ENCODE data around the gene RAB6B.

RAB6B gene

DNA sequence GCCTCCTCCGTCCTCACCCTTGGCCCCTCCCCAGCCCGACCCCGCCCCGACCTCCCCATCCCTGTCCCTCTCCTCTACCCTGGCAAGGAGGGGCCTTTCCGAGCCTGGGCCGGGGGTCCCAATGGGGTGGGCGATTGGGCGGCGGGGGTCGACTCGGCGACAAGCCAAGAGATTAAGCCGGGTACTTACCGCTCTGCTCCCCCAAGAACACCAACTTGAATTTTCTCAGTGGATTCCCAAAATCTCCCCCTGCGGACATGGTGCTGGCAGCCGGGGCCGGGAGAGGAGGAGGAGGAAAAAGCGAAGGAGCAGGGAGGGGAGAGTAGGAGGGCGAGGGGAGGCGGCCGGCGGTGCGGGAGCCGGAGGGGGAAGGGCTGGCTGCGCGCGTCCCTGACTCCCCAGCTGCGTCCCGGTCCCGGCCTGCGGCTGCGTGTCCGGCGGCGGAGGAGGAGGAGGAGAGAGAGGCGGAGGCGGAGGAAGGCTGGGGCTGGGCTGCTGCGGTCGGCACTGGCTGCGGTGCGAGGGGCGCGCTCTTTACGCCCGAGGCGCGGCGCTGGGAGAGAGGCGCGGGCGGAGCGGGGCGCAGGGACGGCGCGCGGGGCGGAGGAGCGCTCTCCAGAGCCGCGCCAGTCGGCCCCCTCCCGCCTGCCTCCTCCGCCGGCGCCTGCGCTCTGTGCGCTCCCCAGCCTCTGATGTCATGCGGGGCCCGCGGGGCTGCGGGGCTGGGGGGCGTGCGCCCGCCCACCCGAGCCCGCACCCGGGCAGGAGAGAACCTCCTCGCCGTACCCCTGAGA is at the start of gene RAB6B:
TSS of gene RAB6B (minus strand) at position 675 of the 794 bp plus-strand sequence. CDS start at position 259, 416 bp downstream.
- DNase-seq (ENCODE audit: low read depth in 3 of 3, low spot score in 1 of 3): no peak

DNA sequence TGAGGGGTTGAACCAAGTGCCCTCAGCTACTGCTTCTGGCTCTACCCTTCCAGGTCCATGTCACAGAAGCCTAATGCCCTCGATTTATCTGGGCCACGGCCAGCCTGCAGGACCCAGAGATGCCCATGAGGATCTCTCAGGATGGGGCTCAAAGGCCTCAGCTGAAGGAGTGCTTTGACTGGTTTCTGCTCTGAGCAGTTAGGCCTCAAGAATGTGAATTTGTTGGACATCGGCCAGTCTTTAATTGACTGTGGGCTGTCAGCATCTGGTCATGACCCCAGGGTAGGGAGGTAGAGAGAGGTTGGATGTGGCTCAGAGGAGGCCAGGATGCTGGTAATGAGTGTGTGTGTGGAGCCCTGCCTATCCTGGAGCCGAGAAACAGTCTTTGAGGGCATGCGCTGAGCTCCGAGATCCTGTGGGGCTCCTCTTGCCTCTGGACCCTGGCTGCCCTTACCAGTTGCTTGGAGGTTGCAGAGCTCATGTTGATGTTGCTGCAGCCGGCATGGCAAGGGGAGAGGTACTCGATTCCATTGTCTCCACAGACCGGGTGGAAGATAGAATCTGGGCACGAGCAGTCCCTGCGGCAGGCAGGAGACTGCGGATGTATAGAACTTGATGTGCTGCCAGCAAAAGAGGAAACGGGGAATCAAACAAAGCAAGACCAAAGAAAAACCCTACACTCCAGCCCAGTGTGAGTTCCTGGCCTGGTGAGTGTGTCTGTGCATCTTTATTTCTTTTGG is 49.1 kb upstream of the RAB6B start:
- DNase-seq (ENCODE audit: low read depth in 3 of 3, low spot score in 1 of 3): no peak

DNA sequence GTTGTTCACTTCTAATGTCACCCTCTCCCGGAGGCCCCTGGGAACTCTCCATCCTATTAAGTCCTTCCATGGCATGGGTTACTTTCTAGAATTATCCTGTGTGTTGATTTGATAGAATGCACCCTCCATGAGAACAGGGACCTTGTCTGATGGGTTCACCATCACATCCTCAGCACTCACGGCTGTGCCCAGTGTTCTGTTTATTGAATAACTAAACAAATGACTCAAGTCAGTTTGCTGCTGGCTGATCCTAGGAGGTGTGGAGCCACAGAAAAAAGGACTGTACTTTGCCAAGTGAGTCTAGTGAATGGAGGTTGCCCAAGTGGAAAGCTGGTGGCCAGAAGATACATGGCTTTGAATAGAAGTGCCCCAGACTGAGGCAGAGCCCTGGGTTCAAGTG is 48.5 kb upstream of the RAB6B start:
- DNase-seq (ENCODE audit: low read depth in 3 of 3, low spot score in 1 of 3): no peak

DNA sequence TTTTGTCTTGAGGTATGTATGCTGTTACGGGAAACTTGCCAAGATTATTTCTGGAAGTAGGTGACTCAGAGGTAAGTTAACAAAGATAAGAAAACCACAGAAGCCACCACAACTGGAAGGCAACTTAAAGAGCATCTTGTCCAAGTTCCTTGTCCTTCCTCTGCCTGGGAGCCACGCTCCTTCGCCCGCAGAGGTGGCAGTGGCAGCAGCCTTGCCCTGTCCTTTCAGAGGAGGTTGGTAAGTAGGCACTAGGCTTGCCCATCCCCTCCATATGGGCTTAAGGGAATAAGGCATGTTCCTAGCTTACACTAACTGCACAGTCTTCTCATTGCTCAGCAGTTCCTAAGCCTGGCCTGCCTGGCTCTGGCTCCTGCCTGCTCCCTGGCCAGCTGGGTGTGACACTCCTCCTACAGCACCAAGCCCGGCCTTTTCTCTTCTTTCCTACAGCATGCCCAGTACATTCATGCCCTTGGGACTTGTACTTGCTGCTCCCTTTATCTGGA is 48.0 kb upstream of the RAB6B start:
- no peak for DNase-seq (ENCODE audit: low read depth in 3 of 3, low spot score in 1 of 3)

DNA sequence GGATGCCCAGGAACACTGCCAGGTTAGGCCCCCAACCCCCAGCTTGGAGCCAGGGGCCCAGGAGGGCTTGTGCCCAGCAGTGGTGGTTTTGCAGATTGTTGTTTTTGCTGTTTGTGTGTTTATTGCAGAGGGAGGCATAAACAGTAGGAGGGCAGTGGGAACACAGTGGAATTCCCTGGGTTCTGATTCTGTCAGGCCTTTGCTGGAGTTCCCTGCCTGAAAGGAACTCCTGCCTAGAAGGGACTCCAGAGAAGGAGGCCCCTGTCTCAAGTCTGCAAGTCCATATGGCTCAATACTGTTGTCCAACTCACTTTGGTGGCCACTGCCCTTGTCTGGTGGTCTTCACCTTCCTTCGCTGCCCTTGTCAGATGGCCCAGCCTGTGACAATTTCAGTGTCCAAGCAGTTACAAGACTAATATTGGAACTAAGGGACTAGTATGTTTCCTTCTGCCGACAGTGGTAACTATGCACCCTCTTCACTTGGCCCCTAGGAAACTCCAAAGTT is 47.4 kb upstream of the RAB6B start:
- no peak for DNase-seq (ENCODE audit: low read depth in 3 of 3, low spot score in 1 of 3)

DNA sequence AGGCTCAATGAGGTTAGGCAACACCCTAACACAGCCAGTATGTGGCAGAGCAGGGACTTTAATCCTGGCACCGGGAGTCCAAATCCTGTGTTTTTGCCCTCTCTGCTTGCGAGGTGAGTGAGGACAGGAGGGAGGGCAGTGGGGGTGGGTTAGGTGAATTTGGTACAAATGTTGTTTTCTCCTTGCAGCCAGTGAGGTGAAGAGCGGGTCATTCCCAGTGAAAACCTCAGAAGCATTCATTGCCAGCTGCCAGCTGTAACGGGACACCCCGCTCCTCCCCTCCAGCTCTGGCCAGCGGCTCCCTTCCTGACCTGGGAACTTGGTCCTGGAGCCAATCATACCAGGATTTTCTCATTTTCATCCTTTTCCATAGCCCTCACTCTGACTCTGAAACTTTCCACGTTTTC is 45.7 kb upstream of the RAB6B start:
- no peak for DNase-seq (ENCODE audit: low read depth in 3 of 3, low spot score in 1 of 3)

DNA sequence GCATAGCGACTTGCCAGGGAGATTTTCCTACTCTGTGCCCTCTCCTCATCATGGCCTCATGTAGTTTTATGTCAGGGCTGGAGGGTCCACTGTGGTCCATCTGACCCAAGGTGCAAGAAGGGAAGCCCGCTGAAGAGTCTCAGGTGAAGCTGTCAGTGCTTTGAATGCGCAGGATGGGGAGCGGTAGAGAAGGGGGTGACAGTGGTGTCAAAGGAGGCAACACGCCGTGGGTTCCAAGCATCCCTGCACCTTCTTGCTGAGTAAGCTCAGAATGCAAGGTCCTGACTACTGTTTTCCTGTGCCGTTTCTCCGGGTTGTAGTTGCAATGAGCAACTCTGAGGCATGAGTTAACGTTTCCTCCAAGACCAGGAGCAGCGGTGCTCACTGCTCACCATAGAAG is 44.9 kb upstream of the RAB6B start:
- DNase-seq (ENCODE audit: low read depth in 3 of 3, low spot score in 1 of 3): no peak

- DNase-seq (ENCODE audit: low read depth in 3 of 3, low spot score in 1 of 3): no peak
Observed at GRCh38 chr3:133939463-133939835, 43.8 kb upstream of the RAB6B start.

GRCh38 chr3:133938770-133939462 is 43.2 kb upstream of the RAB6B start:
- DNase-seq (ENCODE audit: low read depth in 3 of 3, low spot score in 1 of 3): no peak

DNA sequence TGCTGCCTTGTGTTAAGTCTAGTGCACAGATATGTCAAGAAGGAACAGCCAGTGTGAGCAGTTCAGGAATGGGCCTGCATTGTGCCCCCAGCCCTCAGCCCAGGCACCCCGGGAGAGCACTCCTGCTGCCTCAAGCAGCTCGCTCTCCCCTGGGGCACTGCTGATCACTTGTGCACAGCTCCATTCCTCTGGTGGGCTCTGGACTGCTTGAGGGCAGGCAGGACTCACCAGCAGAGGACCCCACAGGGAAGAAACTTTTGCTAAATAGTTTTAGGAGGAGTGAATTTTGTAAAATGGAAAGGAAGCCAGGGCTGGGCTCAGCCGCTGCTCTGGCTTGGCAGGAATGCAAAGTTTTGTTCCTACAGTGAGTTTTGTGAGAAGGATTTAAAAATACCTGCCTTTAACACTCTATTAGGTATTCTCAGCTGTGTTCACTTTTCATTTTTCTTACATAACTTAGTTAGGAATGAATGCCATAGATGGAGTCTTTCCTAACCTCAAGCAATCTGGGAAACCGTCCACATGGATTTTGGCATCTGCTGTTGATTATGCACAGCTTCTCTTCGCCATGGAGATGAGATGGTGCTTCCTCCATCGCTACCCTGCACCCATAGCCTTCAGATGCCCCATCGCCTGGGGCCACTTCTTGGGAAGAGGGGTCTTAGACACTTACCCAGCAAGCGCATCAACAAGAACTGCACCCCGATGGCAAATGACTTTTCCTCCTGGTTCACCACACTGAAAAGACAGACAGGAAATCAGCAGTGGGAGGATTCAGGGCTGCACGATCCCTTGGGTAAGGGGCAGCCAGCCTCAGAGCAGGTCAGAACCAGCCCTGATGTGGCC is 42.3 kb upstream of the RAB6B start:
- no peak for DNase-seq (ENCODE audit: low read depth in 3 of 3, low spot score in 1 of 3)

DNA sequence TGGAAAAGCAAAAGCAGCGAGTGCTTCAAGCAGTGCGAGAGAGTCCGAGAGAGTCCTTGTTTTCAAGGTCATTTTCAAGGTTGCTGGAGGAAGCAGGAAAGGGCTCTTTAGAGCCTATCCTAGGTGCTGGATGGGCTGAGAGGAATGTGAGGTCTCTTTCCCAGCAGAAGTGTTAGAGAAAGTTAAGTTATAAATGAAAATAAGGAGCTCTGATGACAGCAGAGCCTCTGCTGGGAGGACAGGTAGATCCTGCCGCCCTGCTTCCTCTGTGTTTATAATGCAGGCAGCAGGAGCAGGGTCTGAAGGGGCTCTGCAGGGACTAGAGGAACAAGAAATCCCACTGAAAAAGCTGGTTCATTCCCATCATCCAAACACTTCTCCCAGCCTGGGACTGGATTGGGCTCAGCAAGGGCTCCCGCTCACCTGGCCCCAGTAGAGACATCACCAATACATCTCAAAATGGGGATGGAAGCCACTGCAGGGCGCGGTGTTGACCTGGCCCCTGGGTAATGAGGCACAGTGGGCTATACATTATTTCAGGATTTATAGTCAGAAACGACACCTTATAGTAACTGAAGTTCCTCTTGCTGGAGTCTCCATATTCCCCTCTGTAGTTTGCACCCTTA is 41.5 kb upstream of the RAB6B start:
- no peak for DNase-seq (ENCODE audit: low read depth in 3 of 3, low spot score in 1 of 3)

- DNase-seq (ENCODE audit: low read depth in 3 of 3, low spot score in 1 of 3): no peak
Observed at GRCh38 chr3:133935843-133936769, 40.4 kb upstream of the RAB6B start.

- DNase-seq (ENCODE audit: low read depth in 3 of 3, low spot score in 1 of 3): no peak
Observed at GRCh38 chr3:133934996-133935842, 39.5 kb upstream of the RAB6B start.

GRCh38 chr3:133934073-133934970 is 38.6 kb upstream of the RAB6B start:
- DNase-seq (ENCODE audit: low read depth in 3 of 3, low spot score in 1 of 3): no peak

- DNase-seq (ENCODE audit: low read depth in 3 of 3, low spot score in 1 of 3): no peak
Observed at GRCh38 chr3:133933097-133934024, 37.7 kb upstream of the RAB6B start.

- DNase-seq (ENCODE audit: low read depth in 3 of 3, low spot score in 1 of 3): no peak
Observed at GRCh38 chr3:133932009-133932408, 36.3 kb upstream of the RAB6B start.
